ENCODE results near the gene SMPDL3B.
A peak's percentile ranks its signal among the peaks of the same experiment; 100 is the strongest.

SMPDL3B gene

GRCh38 chr1:27928216-27928954 lies 6.4 kb upstream of the SMPDL3B start:
- H3K4me3 ChIP-seq (ENCODE audit: low read depth, low read length): no peak overlapping the region
- TF ChIP-seq CTCF (IDR thresholded peaks at IDR 0.05; ENCODE audit: low read depth, low read length, missing control alignments): peak; percentile 22

DNA sequence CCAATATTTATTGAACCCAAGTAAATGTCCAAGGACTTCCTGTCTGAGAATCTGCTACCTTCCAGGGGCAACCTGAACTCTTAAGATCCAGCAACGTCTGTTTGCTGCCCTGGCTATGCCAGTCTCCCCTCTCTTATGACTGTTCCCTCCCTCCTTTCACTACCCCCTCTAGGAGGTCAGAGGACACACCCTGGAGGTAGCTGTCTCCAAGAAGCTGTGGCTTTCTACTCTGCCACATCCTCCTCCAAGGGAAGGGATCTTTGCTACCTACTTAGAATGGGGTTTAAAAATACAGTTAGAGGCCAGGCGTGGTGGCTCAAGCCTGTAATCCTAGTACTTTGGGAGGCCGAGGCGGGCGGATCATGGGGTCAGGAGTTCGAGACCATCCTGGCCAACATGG lies 3.6 kb upstream of the SMPDL3B start:
- H3K4me3 ChIP-seq (ENCODE audit: low read depth, low read length): no peak overlapping the region
- no peak for TF ChIP-seq CTCF (IDR thresholded peaks at IDR 0.05; ENCODE audit: low read depth, low read length, missing control alignments)
- no peak for DNase-seq (ENCODE audit: low read depth)

More at GRCh38 chr1:27928216-27928954, 6.4 kb upstream of the SMPDL3B start:
- no peak for DNase-seq (ENCODE audit: low read depth)

DNA sequence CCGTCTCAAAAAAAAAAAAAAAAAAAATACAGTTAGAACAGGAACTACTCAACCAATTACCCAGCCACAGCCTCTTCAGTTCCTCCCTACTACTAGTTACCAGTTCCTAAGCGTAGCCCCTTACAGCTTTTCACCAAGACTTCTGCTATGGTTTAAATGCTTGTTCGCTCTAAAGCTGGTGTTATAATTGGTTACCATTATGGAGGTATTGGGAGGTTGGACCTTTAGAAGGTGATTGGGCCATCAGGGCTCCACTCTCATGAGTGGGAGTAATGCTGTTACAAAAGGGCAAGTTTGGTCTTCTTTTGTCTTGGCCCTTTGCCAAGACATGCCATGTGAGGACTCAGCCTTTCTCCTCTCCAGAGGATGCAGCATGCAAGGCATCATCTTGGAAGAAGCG lies 3.0 kb upstream of the SMPDL3B start:
- no peak for TF ChIP-seq CTCF (IDR thresholded peaks at IDR 0.05; ENCODE audit: low read depth, low read length, missing control alignments)
- H3K4me3 ChIP-seq (ENCODE audit: low read depth, low read length): no peak overlapping the region
- DNase-seq (ENCODE audit: low read depth): no peak

DNA sequence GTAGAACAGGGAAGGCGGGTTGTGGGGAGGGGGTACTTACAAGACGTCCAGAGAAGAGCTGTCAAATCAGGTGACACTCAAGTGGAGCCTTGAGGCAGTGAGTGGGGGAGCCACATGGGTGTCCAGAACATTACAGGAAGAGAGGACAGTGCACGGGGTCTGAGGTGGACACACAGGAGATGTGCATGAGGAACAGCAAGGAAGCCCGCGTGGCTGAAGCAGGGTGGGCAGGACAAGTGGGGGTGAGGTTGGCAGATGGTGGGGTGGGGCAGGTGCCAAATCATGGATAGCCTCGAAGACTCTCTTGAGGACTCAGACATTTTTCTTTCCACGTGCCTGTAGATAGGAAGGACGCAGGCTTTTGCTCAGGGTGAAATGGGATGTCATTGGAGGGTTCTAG lies 921 bp downstream of the SMPDL3B start:
- no peak for TF ChIP-seq CTCF (IDR thresholded peaks at IDR 0.05; ENCODE audit: low read depth, low read length, missing control alignments)
- H3K4me3 ChIP-seq (ENCODE audit: low read depth, low read length): no peak overlapping the region
- no peak for DNase-seq (ENCODE audit: low read depth)

GRCh38 chr1:27936370-27936769 lies 1.6 kb downstream of the SMPDL3B start:
- H3K4me3 ChIP-seq (ENCODE audit: low read depth, low read length): no peak overlapping the region
- no peak for TF ChIP-seq CTCF (IDR thresholded peaks at IDR 0.05; ENCODE audit: low read depth, low read length, missing control alignments)
- DNase-seq (ENCODE audit: low read depth): no peak

- H3K4me3 ChIP-seq (ENCODE audit: low read depth, low read length): no peak overlapping the region
- no peak for DNase-seq (ENCODE audit: low read depth)
These were observed 2.7 kb downstream of the SMPDL3B start for GRCh38 chr1:27937524-27937836.

More at GRCh38 chr1:27937524-27937836, 2.7 kb downstream of the SMPDL3B start:
- no peak for TF ChIP-seq CTCF (IDR thresholded peaks at IDR 0.05; ENCODE audit: low read depth, low read length, missing control alignments)

Data from GM12864 (cell line).